Adrenal gland (tissue), 12 donors: ENCODE data around the gene SEC14L3. TPM values are rescaled to one million over a fixed set of nuclear protein-coding genes. Genes with fewer than 3 reads are reported as not detected.

Source experiments
- DNase-seq, 7 donors: peaks; one replicate each; pipeline ENCODE4 v3.0.0-alpha.2; 2019 to 2020
- H3K27ac ChIP-seq, 5 donors: fragments of 200-600 bp; sonication (generic) in 4 of 5; 1 replicate in 3 of 5; 2 replicates in 2 of 5; pipeline versions ENCODE4 v1.5.1 to v1.8.0; 2016 to 2020; ENCODE audit warnings: mild to moderate bottlenecking in 1 of 5
- H3K27me3 ChIP-seq: fragments of 200-600 bp; 2 replicates; pipeline ENCODE4 v1.8.0; 2021
- H3K36me3 ChIP-seq, 2 donors: fragments of 200-600 bp; replicated peaks in 1 of 2; 1 replicate in 1 of 2; 2 replicates in 1 of 2; pipeline versions ENCODE4 v1.5.1 to v1.8.0; 2018 to 2022
- H3K4me1 ChIP-seq, 2 donors: fragments of 200-600 bp; replicated peaks in 1 of 2; 1 replicate in 1 of 2; 2 replicates in 1 of 2; pipeline versions ENCODE4 v1.5.1 to v1.8.0; 2018 to 2021
- H3K4me3 ChIP-seq, 4 donors: fragments of 200-600 bp; sonication (generic) in 3 of 4; one replicate each; pipeline ENCODE4 v1.5.1; 2016 to 2018
- H3K9me3 ChIP-seq, 3 donors: fragments of 200-600 bp; sonication (generic) in 1 of 3; replicated peaks in 1 of 3; 1 replicate in 2 of 3; 2 replicates in 1 of 3; pipeline versions ENCODE4 v1.5.1 to v1.8.0; 2016 to 2021
- CTCF ChIP-seq, 6 experiments: fragments of 450-650 bp in 4 of 6; fragments of 200-600 bp in 2 of 6; sonication (generic) in 1 of 6; IDR thresholded peaks; 1 replicate in 5 of 6; 2 replicates in 1 of 6; pipeline versions ENCODE4 v1.5.1 to v1.8.0; 2016 to 2021; ENCODE audit warnings: antibody characterized with exemption in 6 of 6, mild to moderate bottlenecking in 2 of 6, moderate library complexity in 1 of 6
- POLR2A ChIP-seq, 2 donors: fragments of 450-650 bp; IDR thresholded peaks; one replicate each; pipeline ENCODE4 v1.6.1; 2017; ENCODE audit warnings: antibody characterized with exemption in 2 of 2, mild to moderate bottlenecking in 2 of 2, moderate library complexity in 1 of 2
- WGBS, 4 donors: extraction: QIAGEN DNeasy Blood & Tissue Kit in 2 of 4; methylation state at CpG; one replicate each; pipeline versions ENCODE4 v1.1.5 to v1.1.7; 2013 to 2017; 5-methylcytosine and 5-hydroxymethylcytosine counted together
- intact Hi-C, 2 donors: fragments of 100-400 bp; cut with DNase I; formaldehyde crosslinking; loops; one replicate each; pipeline versions ENCODE4 v1.14.1 to v1.15.0; 2022 to 2023
- polyA plus RNA-seq, 3 donors: library from polyadenylated mRNA; stranded (reverse); fragments of 200-250 nt in 2 of 3; fragments of 350-450 nt in 1 of 3; fragmentation: Illumina TruSeq in 1 of 3; extraction: RNeasy Lipid Tissue Mini Kit (QIAGEN cat#74804) in 1 of 3; gene quantifications; one replicate each; pipeline ENCODE4 v1.2.3, GENCODE V29; 2013 to 2014
- small RNA-seq, 2 donors: library from RNA; depleted of rRNA; stranded (forward); fragments of <200 nt; gene quantifications; one replicate each; pipeline ENCODE3, GENCODE V24; 2016
- total RNA-seq, 9 donors: library from RNA; depleted of rRNA in 4 of 9; stranded (reverse); fragments of >200 nt in 4 of 9; fragments of 120-200 nt in 1 of 9; fragmentation: NEBNext Ultra II Directional in 1 of 9; extraction: Animal tissue kit (Norgen Biotek cat#: 25700) in 1 of 9; gene quantifications; one replicate each; pipeline versions ENCODE4 v1.1.0 to v1.2.4, GENCODE V29; 2013 to 2023
- donor health status: healthy with polysubstance abuse.
- donor health status: Bipolar disorder and iron deficiency.
- donor health status: DM: yes; HTN: yes; CAD: no.
- donor health status: DM: no; HTN: no; CAD: no.
- donor health status: DM: no; HTN: no; CAD: no.
- donor health status: DM: yes; HTN: yes; CAD: no.

SEC14L3 gene
- total and polyA plus RNA-seq, 12 donors = 0.27 TPM; not detected in 11

- H3K27me3 ChIP-seq = no peaks in the 10 kb centered on the region
- no peak for DNase-seq
- TF ChIP-seq POLR2A (IDR thresholded peaks at IDR 0.05) = no peak
- TF ChIP-seq CTCF (IDR thresholded peaks at IDR 0.05) = no peak
- H3K9me3 ChIP-seq = no peaks in the 10 kb centered on the region
- H3K27ac ChIP-seq = no peak overlapping the region
- WGBS, 4 donors = 86 to 95% (median 88%) methylated on average over 5 of the region's 5 CpGs
- H3K36me3 ChIP-seq = peaks cover 0 to 32% of the 10 kb centered on the region in 2 donors
- no peak overlapping the region for H3K4me3 ChIP-seq
- intact Hi-C loops = no loop called here
- no peaks in the 10 kb centered on the region for H3K4me1 ChIP-seq
These were observed 57.9 kb downstream of the SEC14L3 start for GRCh38 chr22:30413745-30414524.

GRCh38 chr22:30413001-30413400 lies 58.8 kb downstream of the SEC14L3 start:
- Histone ChIP-seq H3K9me3 (no peaks in the 10 kb centered on the region), H3K27me3 (no peaks in the 10 kb centered on the region), H3K36me3 (peaks cover 0 to 23% of the 10 kb centered on the region in 2 donors), H3K4me3 (no peak overlapping the region), H3K27ac (no peak overlapping the region), H3K4me1 (no peaks in the 10 kb centered on the region)
- DNase-seq = no peak
- TF ChIP-seq CTCF (IDR thresholded peaks at IDR 0.05) (no peak), POLR2A (IDR thresholded peaks at IDR 0.05) (no peak)
- 76 to 92% (median 88%) methylated on average over 4 of the region's 4 CpGs for WGBS, 4 donors
- intact Hi-C loops = no loop called here

- H3K4me1 ChIP-seq = no peaks in the 10 kb centered on the region
- H3K36me3 ChIP-seq = peaks cover 0 to 12% of the 10 kb centered on the region in 2 donors
- H3K4me3 ChIP-seq = no peak overlapping the region
- TF ChIP-seq CTCF (IDR thresholded peaks at IDR 0.05) = no peak
- TF ChIP-seq POLR2A (IDR thresholded peaks at IDR 0.05) = no peak
- no peak for DNase-seq
- 81 to 93% (median 87%) methylated on average over 3 of the region's 3 CpGs for WGBS, 4 donors
- no peaks in the 10 kb centered on the region for H3K9me3 ChIP-seq
- no peak overlapping the region for H3K27ac ChIP-seq
- intact Hi-C loops = no loop called here
- H3K27me3 ChIP-seq = no peaks in the 10 kb centered on the region
These were observed 60.0 kb downstream of the SEC14L3 start for GRCh38 chr22:30411780-30412179.

Small RNAs within 50 kb of the gene (small RNA-seq; reads per million reads assigned to genes)
- gene AC004832.3 = 0 reads per million in 2 donors
- gene RNU6-564P = 0 reads per million in 2 donors

Other genes with a start within 250 kb of the SEC14L3 start
- 1 to 10 TPM in 6 of 9 donors, under 1 TPM in 3; 0.06 to 9.3 (median 1.5) TPM for gene LIF, start 225.3 kb downstream of the SEC14L3 start, total RNA-seq
- gene LIF, start 225.3 kb downstream of the SEC14L3 start, polyA plus RNA-seq = 1 to 10 TPM in 2 of 3 donors, under 1 TPM in 1; 0.49 to 2.4 (median 1.4) TPM
- 1 to 10 TPM in 6 of 9 donors, under 1 TPM in 2, not detected in 1; 0.85 to 8.1 (median 1.9) TPM for gene OSM, start 205.2 kb downstream of the SEC14L3 start, total RNA-seq
- gene OSM, start 205.2 kb downstream of the SEC14L3 start, polyA plus RNA-seq = 1 to 10 TPM in 1 of 3 donors, under 1 TPM in 2; 0.44 to 1.6 (median 0.56) TPM
- 10 to 100 TPM in 6 of 9 donors, 1 to 10 TPM in 3; 5.5 to 20.1 (median 15.0) TPM for gene CASTOR1, start 182.5 kb downstream of the SEC14L3 start, total RNA-seq
- 10 to 100 TPM in 2 of 3 donors, 1 to 10 TPM in 1; 2.4 to 18.3 (median 15.1) TPM for gene CASTOR1, start 182.5 kb downstream of the SEC14L3 start, polyA plus RNA-seq
- gene TBC1D10A, start 145.1 kb downstream of the SEC14L3 start, total RNA-seq = 10 to 100 TPM; 22.0 to 55.0 (median 31.4) TPM
- gene TBC1D10A, start 145.1 kb downstream of the SEC14L3 start, polyA plus RNA-seq = 10 to 100 TPM; 11.7 to 23.2 (median 14.2) TPM
- 100 to 1,000 TPM in 6 of 9 donors, 10 to 100 TPM in 3; 26.8 to 212 (median 141) TPM for gene SF3A1, start 115.1 kb downstream of the SEC14L3 start, total RNA-seq
- gene SF3A1, start 115.1 kb downstream of the SEC14L3 start, polyA plus RNA-seq = 10 to 100 TPM; 15.7 to 69.6 (median 24.1) TPM
- gene CCDC157, start 115.0 kb downstream of the SEC14L3 start, total RNA-seq = 1 to 10 TPM in 8 of 9 donors, under 1 TPM in 1; 0.48 to 9.9 (median 2.7) TPM
- gene CCDC157, start 115.0 kb downstream of the SEC14L3 start, polyA plus RNA-seq = 1 to 10 TPM in 2 of 3 donors, under 1 TPM in 1; 0.75 to 5.3 (median 3.7) TPM
- gene RNF215, start 84.6 kb downstream of the SEC14L3 start, total RNA-seq = 10 to 100 TPM in 5 of 9 donors, 1 to 10 TPM in 4; 7.7 to 20.1 (median 10.1) TPM
- 10 to 100 TPM in 2 of 3 donors, 1 to 10 TPM in 1; 2.0 to 17.4 (median 17.1) TPM for gene RNF215, start 84.6 kb downstream of the SEC14L3 start, polyA plus RNA-seq
- 1 to 10 TPM in 8 of 9 donors, under 1 TPM in 1; 0.78 to 7.7 (median 4.9) TPM for gene SEC14L2, start 75.0 kb downstream of the SEC14L3 start, total RNA-seq
- 1 to 10 TPM in 2 of 3 donors, under 1 TPM in 1; 0.99 to 3.1 (median 2.1) TPM for gene SEC14L2, start 75.0 kb downstream of the SEC14L3 start, polyA plus RNA-seq
- 10 to 100 TPM; 10.4 to 36.3 (median 14.0) TPM for gene MTFP1, start 46.2 kb downstream of the SEC14L3 start, total RNA-seq
- 10 to 100 TPM; 13.7 to 19.7 (median 16.3) TPM for gene MTFP1, start 46.2 kb downstream of the SEC14L3 start, polyA plus RNA-seq
- gene SEC14L4, start 33.7 kb upstream of the SEC14L3 start, total RNA-seq = 1 to 10 TPM in 6 of 9 donors, under 1 TPM in 3; 0.17 to 2.6 (median 1.1) TPM
- gene SEC14L4, start 33.7 kb upstream of the SEC14L3 start, polyA plus RNA-seq = under 1 TPM; 0.29 to 0.64 (median 0.47) TPM
- 1 to 10 TPM in 5 of 9 donors, under 1 TPM in 3, not detected in 1; 0.19 to 4.3 (median 1.3) TPM for gene SEC14L6, start 74.7 kb upstream of the SEC14L3 start, total RNA-seq
- 1 to 10 TPM in 1 of 3 donors, under 1 TPM in 2; 0.32 to 1.5 (median 0.74) TPM for gene SEC14L6, start 74.7 kb upstream of the SEC14L3 start, polyA plus RNA-seq
- under 1 TPM in 2 of 9 donors, not detected in 7; 0.31 to 0.33 TPM for gene GAL3ST1, start 102.6 kb upstream of the SEC14L3 start, total RNA-seq
- under 1 TPM in 2 of 3 donors, not detected in 1; 0.57 to 0.72 TPM for gene GAL3ST1, start 102.6 kb upstream of the SEC14L3 start, polyA plus RNA-seq
- 100 to 1,000 TPM in 1 of 9 donors, 10 to 100 TPM in 8; 46.0 to 105 (median 60.1) TPM for gene PES1, start 119.9 kb upstream of the SEC14L3 start, total RNA-seq
- gene PES1, start 119.9 kb upstream of the SEC14L3 start, polyA plus RNA-seq = 100 to 1,000 TPM in 1 of 3 donors, 10 to 100 TPM in 2; 63.6 to 117 (median 68.5) TPM
- 100 to 1,000 TPM in 1 of 9 donors, 10 to 100 TPM in 8; 24.0 to 108 (median 60.7) TPM for gene TCN2, start 135.2 kb upstream of the SEC14L3 start, total RNA-seq
- 10 to 100 TPM; 12.8 to 21.9 (median 17.8) TPM for gene TCN2, start 135.2 kb upstream of the SEC14L3 start, polyA plus RNA-seq
- gene SLC35E4, start 163.8 kb upstream of the SEC14L3 start, total RNA-seq = 1 to 10 TPM in 8 of 9 donors, under 1 TPM in 1; 0.60 to 7.0 (median 3.8) TPM
- gene SLC35E4, start 163.8 kb upstream of the SEC14L3 start, polyA plus RNA-seq = 1 to 10 TPM; 1.3 to 2.0 (median 2.0) TPM
- 1 to 10 TPM; 3.9 to 8.9 (median 6.2) TPM for gene DUSP18, start 195.9 kb upstream of the SEC14L3 start, total RNA-seq
- gene DUSP18, start 195.9 kb upstream of the SEC14L3 start, polyA plus RNA-seq = 1 to 10 TPM; 1.4 to 5.0 (median 3.8) TPM
- 10 to 100 TPM; 15.2 to 35.6 (median 24.3) TPM for gene OSBP2, start 222.9 kb upstream of the SEC14L3 start, total RNA-seq
- gene OSBP2, start 222.9 kb upstream of the SEC14L3 start, polyA plus RNA-seq = 10 to 100 TPM in 2 of 3 donors, 1 to 10 TPM in 1; 7.3 to 13.4 (median 11.7) TPM